Smooth muscle cell (in vitro differentiated cells): Measurements from ENCODE around the gene AJAP1. TPM values are rescaled to one million over a fixed set of nuclear protein-coding genes. Genes with fewer than 3 reads are reported as not detected.

Source experiments
- DNase-seq: peaks from one replicate; lab custom pipeline; 2025; ENCODE audit not compliant: unreplicated experiment; lab: John Stamatoyannopoulos, UW
- H2AFZ ChIP-seq: fragments of 200-600 bp; sonication (generic); 2 replicates; pipeline ENCODE4 v1.6.0; 2016; ENCODE audit warnings: antibody characterized with exemption, low read depth, mild to moderate bottlenecking
- H3F3A ChIP-seq: fragments of 200-600 bp; sonication (generic); 2 replicates; pipeline ENCODE4 v1.6.0; 2017; ENCODE audit warnings: antibody characterized with exemption, low read depth
- H3K27ac ChIP-seq: fragments of 200-600 bp; sonication (generic); 2 replicates; pipeline ENCODE4 v1.5.1; 2016; ENCODE audit warnings: low read depth, mild to moderate bottlenecking
- H3K27me3 ChIP-seq: fragments of 200-600 bp; sonication (generic); 2 replicates; pipeline ENCODE4 v1.6.1; 2016; ENCODE audit warnings: low read depth, mild to moderate bottlenecking
- H3K36me3 ChIP-seq: fragments of 200-600 bp; sonication (generic); 2 replicates; pipeline ENCODE4 v1.5.1; 2016; ENCODE audit warnings: low read depth
- H3K4me1 ChIP-seq: fragments of 200-600 bp; sonication (generic); 2 replicates; pipeline ENCODE4 v1.5.1; 2016; ENCODE audit warnings: low read depth
- H3K4me2 ChIP-seq: fragments of 200-600 bp; sonication (generic); 2 replicates; pipeline ENCODE4 v1.6.0; 2016; ENCODE audit warnings: mild to moderate bottlenecking
- H3K4me3 ChIP-seq: fragments of 200-600 bp; sonication (generic); 2 replicates; pipeline ENCODE4 v1.5.1; 2016; ENCODE audit warnings: mild to moderate bottlenecking
- H3K79me2 ChIP-seq: fragments of 200-600 bp; sonication (generic); 2 replicates; pipeline ENCODE4 v1.6.0; 2016; ENCODE audit warnings: low read depth, mild to moderate bottlenecking
- H3K9ac ChIP-seq: fragments of 200-600 bp; sonication (generic); 2 replicates; pipeline ENCODE4 v1.6.0; 2016; ENCODE audit warnings: low read depth
- H3K9me3 ChIP-seq: fragments of 200-600 bp; sonication (generic); replicated peaks from 2 replicates; pipeline ENCODE4 v1.5.1; 2016; ENCODE audit warnings: low read depth
- H4K20me1 ChIP-seq: fragments of 200-600 bp; sonication (generic); 2 replicates; pipeline ENCODE4 v1.6.0; 2016; ENCODE audit warnings: low read depth
- CTCF ChIP-seq: fragments of 200-600 bp; sonication (generic); IDR thresholded peaks from 2 replicates; pipeline ENCODE4 v1.5.1; 2017; ENCODE audit warnings: borderline replicate concordance, mild to moderate bottlenecking, antibody characterized with exemption; ENCODE audit not compliant: insufficient read depth, poor library complexity, severe bottlenecking
- WGBS: methylation state at CpG from one replicate; pipeline ENCODE4 v1.1.7; 2016; ENCODE audit warnings: low lambda C conversion rate; 5-methylcytosine and 5-hydroxymethylcytosine counted together
- polyA plus RNA-seq: library from polyadenylated mRNA; unstranded; fragments of >200 nt; fragmentation: Nextera tagmentation; extraction: Ambion mirVana; gene quantifications from 2 replicates; pipeline ENCODE4 v1.2.1, GENCODE V29; 2016
- total RNA-seq: library from RNA; depleted of rRNA; stranded (reverse); fragments of >200 nt; gene quantifications from 2 replicates; pipeline ENCODE4 v1.2.3, GENCODE V29; 2014

AJAP1 gene
- total and polyA plus RNA-seq, 2 experiments from 2014 or later = 0.10 to 0.58 TPM

GRCh38 chr1:4724695-4725250 is 70.4 kb downstream of the AJAP1 start:
- Histone ChIP-seq H4K20me1 (no peaks in the 10 kb centered on the region), H3K27ac (no peak overlapping the region), H2AFZ (no peak overlapping the region), H3K36me3 (no peaks in the 10 kb centered on the region), H3K9ac (no peak overlapping the region), H3K79me2 (no peaks in the 10 kb centered on the region), H3K4me1 (no peaks in the 10 kb centered on the region), H3K27me3 (no peaks in the 10 kb centered on the region), H3K4me3 (no peak overlapping the region), H3K9me3 (no peaks in the 10 kb centered on the region), H3K4me2 (no peak overlapping the region), H3F3A (no peaks in the 10 kb centered on the region)
- no peak for DNase-seq
- 91% methylated on average over 8 of the region's 8 CpGs for WGBS
- no peak for TF ChIP-seq CTCF

GRCh38 chr1:4725416-4725815 is 71.0 kb downstream of the AJAP1 start:
- no peak for DNase-seq
- Histone ChIP-seq H3K9ac (no peak overlapping the region), H3K4me1 (no peaks in the 10 kb centered on the region), H3F3A (no peaks in the 10 kb centered on the region), H4K20me1 (no peaks in the 10 kb centered on the region), H3K9me3 (no peaks in the 10 kb centered on the region), H3K4me3 (no peak overlapping the region), H3K36me3 (no peaks in the 10 kb centered on the region), H3K27me3 (no peaks in the 10 kb centered on the region), H3K27ac (no peak overlapping the region), H3K79me2 (no peaks in the 10 kb centered on the region), H3K4me2 (no peak overlapping the region), H2AFZ (no peak overlapping the region)
- TF ChIP-seq CTCF = no peak
- 94% methylated on average over 12 of the region's 12 CpGs for WGBS

- H3K27ac ChIP-seq = no peak overlapping the region
- H3K27me3 ChIP-seq = no peaks in the 10 kb centered on the region
- H3K4me3 ChIP-seq = no peak overlapping the region
- TF ChIP-seq CTCF = no peak
- H3K4me2 ChIP-seq = no peak overlapping the region
- no peak for DNase-seq
- H3K9me3 ChIP-seq = no peaks in the 10 kb centered on the region
- WGBS = 69% methylated on average over 20 of the region's 26 CpGs
- H3K79me2 ChIP-seq = no peaks in the 10 kb centered on the region
- H3K4me1 ChIP-seq = no peaks in the 10 kb centered on the region
- H3K9ac ChIP-seq = no peak overlapping the region
- no peaks in the 10 kb centered on the region for H3F3A ChIP-seq
- H4K20me1 ChIP-seq = no peaks in the 10 kb centered on the region
- no peak overlapping the region for H2AFZ ChIP-seq
- H3K36me3 ChIP-seq = no peaks in the 10 kb centered on the region
Observed at GRCh38 chr1:4726620-4727341, 72.4 kb downstream of the AJAP1 start.
